HG02943 (cell line): ENCODE data around the gene SEC24B.
A peak's percentile ranks its signal among the peaks of the same experiment; 100 is the strongest.
"Not testable (repeated sequence)": the region's sequence is repeated elsewhere in the genome, so short reads cannot be mapped to it uniquely, and the experiment has no call there.

Experiments
- ATAC-seq: cut with Tn5 transposase; IDR thresholded peaks from one replicate; pipeline ENCODE4 v1.9.1; 2021; ENCODE audit warnings: mild to moderate bottlenecking, low read depth, moderate library complexity; ENCODE audit not compliant: unreplicated experiment

Gene SEC24B

DNA sequence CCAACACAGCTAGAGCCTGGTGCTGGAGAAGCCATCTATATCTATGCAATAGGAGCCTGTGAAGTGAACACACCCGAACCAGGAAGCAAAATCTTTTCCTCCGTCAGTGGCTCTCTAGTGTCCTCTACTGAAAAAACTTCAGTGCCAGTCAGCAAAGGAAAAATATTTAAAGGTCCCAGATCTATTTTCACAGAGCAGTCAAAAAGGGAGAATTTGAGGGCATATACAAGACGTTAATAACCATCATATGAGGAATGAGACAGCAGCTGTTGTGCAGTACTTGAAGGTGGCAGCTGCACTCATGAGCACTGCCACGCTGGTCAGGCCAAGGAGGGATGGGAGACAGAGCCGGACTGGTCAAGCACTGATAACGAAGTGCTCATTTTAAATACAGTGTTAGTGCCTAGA, 140.8 kb downstream of the SEC24B start:
- ATAC-seq, result no peak

DNA sequence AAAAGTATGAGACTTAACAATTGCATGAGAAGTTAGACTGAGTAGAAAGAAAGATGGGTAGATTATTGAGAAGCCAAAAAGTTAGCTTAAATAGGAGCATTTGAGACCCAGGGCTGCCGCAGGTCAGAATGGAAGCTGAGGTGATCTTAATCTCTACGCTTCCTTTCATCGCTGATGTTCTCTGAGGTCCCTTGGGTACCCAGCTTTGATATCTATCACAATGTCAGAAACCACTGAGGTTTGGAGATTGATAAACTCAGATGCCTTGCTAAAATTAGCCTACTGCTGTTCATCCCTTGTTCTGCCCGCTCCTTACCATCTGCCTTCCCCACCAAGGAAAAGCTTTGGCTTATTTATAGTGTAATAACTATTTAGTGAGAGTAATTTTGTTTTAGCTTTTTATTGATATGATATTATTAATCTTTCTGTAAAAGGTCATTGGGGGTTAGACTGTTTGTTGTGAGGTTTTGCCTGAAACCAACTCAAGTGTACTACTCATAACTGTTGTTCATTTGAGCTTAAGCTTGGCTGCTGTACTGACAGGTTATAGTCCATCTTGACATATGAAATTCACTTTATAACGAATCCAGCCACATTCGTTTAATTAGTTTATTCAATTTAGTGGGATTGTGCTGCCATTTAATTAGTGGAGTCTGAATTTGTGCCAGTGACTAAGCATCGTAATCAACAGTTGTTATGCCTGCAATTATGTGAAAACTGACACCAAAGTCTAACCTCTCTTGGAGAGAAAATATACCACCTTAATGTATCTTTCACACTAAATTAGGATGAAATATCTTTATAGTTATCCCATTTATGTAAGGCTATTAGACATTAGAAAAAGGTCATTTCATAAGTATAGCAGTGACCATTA, 141.6 kb downstream of the SEC24B start:
- ATAC-seq, result no peak

DNA sequence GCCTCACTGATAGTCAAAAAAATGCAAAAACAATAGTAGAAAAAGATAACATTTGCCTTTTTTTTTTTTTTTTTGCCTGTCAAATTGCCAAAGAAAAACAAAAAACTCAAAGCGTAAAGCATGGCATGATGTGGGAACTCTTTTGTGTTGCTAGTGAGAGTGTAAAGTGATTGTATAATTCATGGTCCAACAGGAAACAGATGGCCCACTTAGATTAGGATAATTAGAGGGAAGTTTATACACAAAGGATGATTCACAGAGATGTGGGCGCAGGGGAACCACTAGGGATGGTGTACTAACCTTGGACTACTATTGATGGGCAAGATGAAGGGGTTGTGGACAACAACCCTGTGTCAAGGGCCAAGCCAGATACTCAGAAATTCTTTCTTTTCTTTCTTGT, 142.8 kb downstream of the SEC24B start:
- ATAC-seq, result no peak

DNA sequence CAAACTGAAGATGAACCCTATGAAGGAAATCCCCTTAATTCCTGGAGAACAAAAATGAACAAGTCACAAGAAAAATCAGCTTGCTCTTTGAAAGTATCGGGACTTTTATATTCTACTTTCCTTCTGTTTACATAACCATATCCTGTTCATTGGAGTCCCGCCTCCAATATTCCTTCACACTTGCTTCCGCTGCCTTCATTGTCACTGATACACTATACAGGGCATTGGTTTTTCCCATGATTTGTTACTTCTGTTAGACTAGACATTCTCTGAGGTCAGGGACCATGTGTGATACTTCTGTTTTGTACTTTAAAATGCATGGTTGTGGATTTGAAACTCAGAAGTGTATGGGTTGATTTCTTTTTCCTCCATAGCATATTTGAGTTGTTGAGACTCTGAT, 145.2 kb downstream of the SEC24B start:
- ATAC-seq, result no peak

DNA sequence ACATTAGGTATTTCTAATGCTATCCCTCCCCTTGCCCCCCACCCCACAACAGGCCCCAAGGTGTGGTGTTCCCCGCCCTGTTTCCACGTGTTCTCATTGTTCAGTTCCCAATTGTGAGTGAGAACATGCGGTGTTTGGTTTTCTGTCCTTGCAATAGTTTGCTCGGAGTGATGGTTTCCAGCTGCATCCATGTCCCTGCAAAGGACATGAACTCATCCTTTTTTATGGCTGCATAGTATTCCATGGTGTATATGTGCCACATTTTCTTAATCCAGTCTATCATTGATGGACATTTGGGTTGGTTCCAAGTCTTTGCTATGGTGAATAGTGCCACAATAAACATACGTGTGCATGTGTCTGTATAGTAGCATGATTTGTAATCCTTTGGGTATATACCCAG, 146.4 kb downstream of the SEC24B start:
- ATAC-seq, result not testable (repeated sequence)

DNA sequence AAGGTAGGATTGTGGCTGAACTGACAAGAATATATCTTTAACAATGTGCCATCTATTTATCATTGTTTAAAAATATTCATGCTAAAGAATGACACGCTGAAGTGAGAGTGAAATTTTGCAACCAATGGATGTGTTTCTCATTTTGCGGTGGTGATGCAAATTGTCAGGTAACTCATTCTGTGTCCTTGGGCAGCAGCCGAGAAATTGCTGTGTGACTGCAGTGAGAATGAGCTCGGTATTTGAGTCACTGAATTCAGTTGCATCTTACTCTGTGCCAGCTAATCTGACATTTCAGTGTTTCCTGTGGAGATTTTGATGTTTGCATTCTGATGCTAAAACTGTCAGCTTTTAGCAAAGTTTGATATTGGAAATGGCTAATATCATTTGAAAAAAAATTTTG, 154.6 kb downstream of the SEC24B start:
- ATAC-seq, result peak; percentile 98

DNA sequence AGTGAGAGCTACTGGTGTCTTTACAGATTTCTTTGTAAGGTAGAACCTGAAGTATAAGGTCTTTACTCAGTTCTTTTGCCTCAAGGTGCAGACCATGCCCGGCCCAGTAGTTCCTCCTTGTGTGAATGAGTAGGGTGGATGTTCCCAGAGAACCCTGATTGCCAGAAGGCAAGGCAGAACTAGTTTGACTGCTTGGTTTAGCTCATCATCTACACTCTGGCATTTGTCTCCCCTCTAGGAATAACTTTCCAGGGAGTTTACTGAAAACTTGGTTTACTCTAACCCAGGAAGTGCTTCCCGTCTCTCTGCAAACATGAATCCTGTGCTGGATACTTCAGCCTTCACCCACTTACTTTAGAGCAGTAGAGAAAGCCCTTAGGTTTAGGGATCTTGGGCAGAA, 155.5 kb downstream of the SEC24B start:
- ATAC-seq, result no peak

DNA sequence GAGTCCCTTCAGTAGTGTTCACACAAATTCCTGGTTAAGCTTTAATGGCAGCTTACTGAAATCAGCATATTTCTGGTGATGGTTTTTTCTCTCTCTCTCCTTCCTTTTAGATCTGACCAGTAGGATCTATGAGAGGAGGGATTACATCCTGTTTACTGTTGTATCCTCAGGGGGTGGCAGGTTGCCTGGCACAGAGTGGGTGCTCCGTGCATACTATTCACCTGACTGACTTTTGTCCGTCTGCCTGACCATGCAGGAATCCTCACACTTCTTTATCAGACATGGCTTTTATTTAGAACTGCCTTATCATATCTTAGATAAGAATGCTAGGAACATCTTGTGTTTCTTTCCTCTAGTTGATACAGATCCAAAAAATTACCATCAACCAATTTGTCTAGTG, 156.0 kb downstream of the SEC24B start:
- no peak for ATAC-seq
